Mammary epithelial cell (primary cell): ENCODE measurements around the gene SLIT1.

ENCODE experiments used
- EZH2 ChIP-seq: IDR thresholded peaks from 2 replicates; pipeline ENCODE4 v1.6.1; 2012; ENCODE audit warnings: low read length, inconsistent platforms, borderline replicate concordance
- TF ChIP-seq, protein P1 (sequence below), 2 donors: IDR thresholded peaks in 1 of 2; conservative IDR thresholded peaks in 1 of 2; 2 replicates each; pipeline ENCODE4 v1.5.1; 2011 to 2012; ENCODE audit warnings: inconsistent platforms in 2 of 2, low read length in 2 of 2, mild to moderate bottlenecking in 2 of 2, control low read depth in 1 of 2, low read depth in 1 of 2; ENCODE audit not compliant: insufficient read depth in 1 of 2; ENCODE audit errors: extremely low read depth in 1 of 2

DNA sequence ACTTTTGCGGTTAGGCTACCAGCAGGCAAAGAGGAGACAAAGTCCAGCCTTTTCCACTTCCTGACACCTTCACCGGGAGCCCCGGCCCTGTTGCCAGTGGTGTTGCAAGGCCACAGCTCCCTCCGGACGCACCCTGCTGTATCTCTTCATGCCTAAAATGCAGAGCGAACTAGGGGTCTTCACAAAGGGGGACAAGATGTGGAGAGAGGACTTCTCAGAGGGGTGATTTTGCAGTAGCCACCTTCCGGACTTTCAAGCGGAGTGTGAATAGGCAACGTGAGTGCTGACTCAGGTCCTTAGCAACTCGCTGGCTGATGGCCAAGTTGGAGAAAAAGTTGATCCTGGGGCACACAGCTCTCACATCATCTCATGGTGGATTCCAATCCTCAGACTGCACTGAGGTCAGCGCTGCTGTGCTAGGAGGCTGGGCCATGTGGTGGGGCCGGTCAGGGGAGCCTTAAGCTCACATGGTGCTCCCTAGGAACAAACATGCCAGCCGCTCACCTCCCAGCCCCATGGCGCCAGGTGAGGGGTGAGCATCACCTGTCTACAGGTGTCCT is 187.3 kb downstream of the SLIT1 start:
- TF ChIP-seq, protein P1, sequence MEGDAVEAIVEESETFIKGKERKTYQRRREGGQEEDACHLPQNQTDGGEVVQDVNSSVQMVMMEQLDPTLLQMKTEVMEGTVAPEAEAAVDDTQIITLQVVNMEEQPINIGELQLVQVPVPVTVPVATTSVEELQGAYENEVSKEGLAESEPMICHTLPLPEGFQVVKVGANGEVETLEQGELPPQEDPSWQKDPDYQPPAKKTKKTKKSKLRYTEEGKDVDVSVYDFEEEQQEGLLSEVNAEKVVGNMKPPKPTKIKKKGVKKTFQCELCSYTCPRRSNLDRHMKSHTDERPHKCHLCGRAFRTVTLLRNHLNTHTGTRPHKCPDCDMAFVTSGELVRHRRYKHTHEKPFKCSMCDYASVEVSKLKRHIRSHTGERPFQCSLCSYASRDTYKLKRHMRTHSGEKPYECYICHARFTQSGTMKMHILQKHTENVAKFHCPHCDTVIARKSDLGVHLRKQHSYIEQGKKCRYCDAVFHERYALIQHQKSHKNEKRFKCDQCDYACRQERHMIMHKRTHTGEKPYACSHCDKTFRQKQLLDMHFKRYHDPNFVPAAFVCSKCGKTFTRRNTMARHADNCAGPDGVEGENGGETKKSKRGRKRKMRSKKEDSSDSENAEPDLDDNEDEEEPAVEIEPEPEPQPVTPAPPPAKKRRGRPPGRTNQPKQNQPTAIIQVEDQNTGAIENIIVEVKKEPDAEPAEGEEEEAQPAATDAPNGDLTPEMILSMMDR (conservative IDR thresholded peaks at IDR 0.05 in 1 of 2, IDR thresholded peaks at IDR 0.05 in 1 of 2; ENCODE audit: extremely low read depth in 1 of 2, insufficient read depth in 1 of 2, low read depth in 1 of 2, low read length in 2 of 2): no peak
- TF ChIP-seq EZH2: no peak
